Measurements from ENCODE around the gene FBXO11. TPM values are rescaled to one million over a fixed set of nuclear protein-coding genes. Genes with fewer than 3 reads are reported as not detected.

FBXO11 gene
- total RNA-seq, 1 donor from 2014 or later, result 71.3 TPM

DNA sequence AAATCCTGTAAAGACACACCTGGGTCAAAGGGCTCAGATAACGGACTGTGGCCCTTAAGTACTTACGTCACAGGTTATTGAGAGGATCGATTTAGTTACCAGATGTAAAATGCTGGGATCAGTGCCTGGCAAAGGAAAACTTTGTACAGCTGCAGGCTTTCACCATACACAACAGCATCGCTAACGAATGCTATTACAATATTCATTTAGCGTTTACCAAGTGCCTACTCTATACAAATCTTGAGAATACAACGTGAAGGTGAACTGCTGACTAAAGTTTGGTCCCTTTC, 124.0 kb downstream of the FBXO11 start:
- Mint-ChIP-seq H3K27ac (no peak overlapping the region), H3K36me3 (peaks cover 17% of the 10 kb centered on the region), H3K27me3 (ENCODE audit: insufficient read depth, low read depth) (peaks cover 4% of the 10 kb centered on the region), H3K4me3 (peak overlapping the region; percentile 86), H3K4me1 (peaks cover 10% of the 10 kb centered on the region), H3K9me3 (peaks cover 13% of the 10 kb centered on the region)
- Histone ChIP-seq H3K9ac (peak overlapping the region; percentile 12), H3K79me2 (ENCODE audit: low read depth) (peaks cover 39% of the 10 kb centered on the region), H3K27ac (no peak overlapping the region), H3K9me3 (ENCODE audit: low read depth) (no peaks in the 10 kb centered on the region), H3F3A (ENCODE audit: low read depth) (peaks cover 43% of the 10 kb centered on the region), H3K4me3 (peak overlapping the region; percentile 64), H4K20me1 (ENCODE audit: low read depth) (peaks cover 36% of the 10 kb centered on the region), H3K36me3 (peaks cover 6% of the 10 kb centered on the region), H3K27me3 (no peaks in the 10 kb centered on the region), H3K4me1 (peaks cover 28% of the 10 kb centered on the region), H3K4me2 (peak overlapping the region; percentile 79), H2AFZ (replicated peaks) (peak overlapping the region; percentile 81)
- peak; percentile 18 for DNase-seq (ENCODE audit: low spot score)
- no peak for TF ChIP-seq EZH2phosphoT487 (IDR thresholded peaks at IDR 0.05)
- TF ChIP-seq, protein P1, sequence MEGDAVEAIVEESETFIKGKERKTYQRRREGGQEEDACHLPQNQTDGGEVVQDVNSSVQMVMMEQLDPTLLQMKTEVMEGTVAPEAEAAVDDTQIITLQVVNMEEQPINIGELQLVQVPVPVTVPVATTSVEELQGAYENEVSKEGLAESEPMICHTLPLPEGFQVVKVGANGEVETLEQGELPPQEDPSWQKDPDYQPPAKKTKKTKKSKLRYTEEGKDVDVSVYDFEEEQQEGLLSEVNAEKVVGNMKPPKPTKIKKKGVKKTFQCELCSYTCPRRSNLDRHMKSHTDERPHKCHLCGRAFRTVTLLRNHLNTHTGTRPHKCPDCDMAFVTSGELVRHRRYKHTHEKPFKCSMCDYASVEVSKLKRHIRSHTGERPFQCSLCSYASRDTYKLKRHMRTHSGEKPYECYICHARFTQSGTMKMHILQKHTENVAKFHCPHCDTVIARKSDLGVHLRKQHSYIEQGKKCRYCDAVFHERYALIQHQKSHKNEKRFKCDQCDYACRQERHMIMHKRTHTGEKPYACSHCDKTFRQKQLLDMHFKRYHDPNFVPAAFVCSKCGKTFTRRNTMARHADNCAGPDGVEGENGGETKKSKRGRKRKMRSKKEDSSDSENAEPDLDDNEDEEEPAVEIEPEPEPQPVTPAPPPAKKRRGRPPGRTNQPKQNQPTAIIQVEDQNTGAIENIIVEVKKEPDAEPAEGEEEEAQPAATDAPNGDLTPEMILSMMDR (IDR thresholded peaks at IDR 0.05), result no peak
- TF ChIP-seq EZH2 (IDR thresholded peaks at IDR 0.05), result no peak

- no peaks in the 10 kb centered on the region for H3K36me3 Mint-ChIP-seq
- peaks cover 43% of the 10 kb centered on the region for H3F3A ChIP-seq (ENCODE audit: low read depth)
- no peak overlapping the region for H2AFZ ChIP-seq (replicated peaks)
- H3K27me3 Mint-ChIP-seq (ENCODE audit: insufficient read depth, low read depth), result peaks cover 4% of the 10 kb centered on the region
- no peaks in the 10 kb centered on the region for H3K9me3 Mint-ChIP-seq
- no peak overlapping the region for H3K4me3 ChIP-seq
- TF ChIP-seq, protein P1 (IDR thresholded peaks at IDR 0.05), result no peak
- TF ChIP-seq EZH2phosphoT487 (IDR thresholded peaks at IDR 0.05) (no peak), EZH2 (IDR thresholded peaks at IDR 0.05) (no peak)
- no peaks in the 10 kb centered on the region for H3K36me3 ChIP-seq
- H3K4me3 Mint-ChIP-seq, result no peak overlapping the region
- H3K9ac ChIP-seq, result no peak overlapping the region
- DNase-seq (ENCODE audit: low spot score), result no peak
- H3K27ac Mint-ChIP-seq, result no peak overlapping the region
- no peaks in the 10 kb centered on the region for H3K4me1 Mint-ChIP-seq
- H3K79me2 ChIP-seq (ENCODE audit: low read depth), result peaks cover 10% of the 10 kb centered on the region
- H3K9me3 ChIP-seq (ENCODE audit: low read depth), result no peaks in the 10 kb centered on the region
- peak overlapping the region; percentile 90 for H3K27ac ChIP-seq
- peaks cover 19% of the 10 kb centered on the region for H3K4me1 ChIP-seq
- H3K27me3 ChIP-seq, result no peaks in the 10 kb centered on the region
- peak overlapping the region; percentile 32 for H3K4me2 ChIP-seq
- peaks cover 6% of the 10 kb centered on the region for H4K20me1 ChIP-seq (ENCODE audit: low read depth)
Measured at GRCh38 chr2:47779426-47779790, 126.9 kb downstream of the FBXO11 start.

DNA sequence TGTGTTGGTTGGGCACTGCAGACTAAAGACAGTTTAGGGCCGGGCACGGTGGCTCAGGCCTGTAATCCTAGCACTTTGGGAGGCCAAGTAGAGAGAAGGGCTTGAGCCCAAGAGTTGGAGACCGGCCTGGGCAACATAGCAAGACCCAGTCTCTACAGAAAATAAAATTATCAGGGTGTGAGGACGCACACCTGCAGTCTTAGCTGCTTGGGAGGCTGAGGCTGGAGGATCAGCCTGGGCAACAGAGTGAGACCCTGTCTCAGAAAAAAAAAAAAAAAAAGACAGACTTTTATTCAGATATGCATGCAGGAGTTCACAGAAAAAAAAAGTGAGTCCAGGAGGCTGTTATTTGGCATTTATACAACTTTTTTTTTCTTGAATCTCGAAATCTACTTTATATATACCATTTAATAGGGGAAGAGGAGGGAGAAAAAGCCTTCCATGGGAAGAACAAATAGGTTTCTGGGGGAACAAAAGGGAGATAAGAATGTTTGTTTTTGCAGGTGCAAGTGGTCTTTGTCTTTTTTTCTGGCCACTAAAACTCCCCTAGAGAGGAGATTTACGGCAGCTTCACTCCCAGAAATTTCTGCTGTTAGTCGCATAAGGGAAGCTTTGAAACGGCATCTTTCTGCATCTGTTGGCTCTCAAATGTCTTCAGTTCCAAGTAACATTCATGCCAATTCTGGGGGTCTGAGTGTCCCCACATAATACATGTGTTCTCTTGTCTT, 127.4 kb downstream of the FBXO11 start:
- Histone ChIP-seq H4K20me1 (ENCODE audit: low read depth) (peaks cover under 1% of the 10 kb centered on the region), H3K27me3 (no peaks in the 10 kb centered on the region), H3K4me2 (peak overlapping the region; percentile 32), H3K4me3 (no peak overlapping the region), H3K4me1 (peaks cover 19% of the 10 kb centered on the region), H3K27ac (peak overlapping the region; percentile 90), H3K9me3 (ENCODE audit: low read depth) (no peaks in the 10 kb centered on the region), H3K36me3 (no peaks in the 10 kb centered on the region), H3K9ac (no peak overlapping the region), H3K79me2 (ENCODE audit: low read depth) (peaks cover 4% of the 10 kb centered on the region), H2AFZ (replicated peaks) (no peak overlapping the region), H3F3A (ENCODE audit: low read depth) (peaks cover 39% of the 10 kb centered on the region)
- H3K9me3 Mint-ChIP-seq, result no peaks in the 10 kb centered on the region
- H3K27ac Mint-ChIP-seq, result no peak overlapping the region
- peaks cover 4% of the 10 kb centered on the region for H3K27me3 Mint-ChIP-seq (ENCODE audit: insufficient read depth, low read depth)
- DNase-seq (ENCODE audit: low spot score), result peak; percentile 58
- TF ChIP-seq, protein P1 (IDR thresholded peaks at IDR 0.05), result no peak
- TF ChIP-seq EZH2phosphoT487 (IDR thresholded peaks at IDR 0.05) (no peak), EZH2 (IDR thresholded peaks at IDR 0.05) (no peak)
- H3K36me3 Mint-ChIP-seq, result no peaks in the 10 kb centered on the region
- H3K4me1 Mint-ChIP-seq, result no peaks in the 10 kb centered on the region
- H3K4me3 Mint-ChIP-seq, result no peak overlapping the region
